ENCODE results near the gene SSR2.

Gene SSR2

GRCh38 chr1:156020293-156021092 lies at the start of gene SSR2:
Gene SSR2, minus strand, starts transcription at chr1:156020951. Its CDS starts 784 bp downstream, at chr1:156020167.
- peak; percentile 96 for DNase-seq (ENCODE audit: low spot score)

- no peak for DNase-seq (ENCODE audit: low spot score)
Observed at GRCh38 chr1:156070548-156070947, 49.8 kb upstream of the SSR2 start.

GRCh38 chr1:156069490-156070455 lies 49.0 kb upstream of the SSR2 start:
- DNase-seq (ENCODE audit: low spot score), result no peak

GRCh38 chr1:156067262-156067661 lies 46.5 kb upstream of the SSR2 start:
- DNase-seq (ENCODE audit: low spot score), result no peak

- no peak for DNase-seq (ENCODE audit: low spot score)
Observed at GRCh38 chr1:156065871-156066270, 45.1 kb upstream of the SSR2 start.

DNA sequence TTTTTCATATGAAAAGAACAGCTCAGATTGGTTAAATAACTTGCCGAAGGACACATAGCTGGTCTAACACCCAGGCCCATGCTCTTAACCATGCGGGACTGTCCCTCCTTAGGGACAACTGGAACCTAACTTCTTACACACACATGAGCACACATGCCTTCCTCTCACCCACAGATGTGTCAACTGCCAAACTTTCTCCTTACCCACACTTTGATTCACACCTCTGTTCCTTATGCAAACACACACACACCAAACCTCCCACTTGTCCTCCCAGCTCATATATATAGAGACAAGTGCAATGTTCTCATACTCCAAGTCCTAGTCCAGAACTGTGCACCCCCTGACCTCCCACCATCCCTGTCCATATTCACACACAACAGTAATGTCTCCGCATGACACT lies 44.5 kb upstream of the SSR2 start:
- DNase-seq (ENCODE audit: low spot score), result no peak

DNA sequence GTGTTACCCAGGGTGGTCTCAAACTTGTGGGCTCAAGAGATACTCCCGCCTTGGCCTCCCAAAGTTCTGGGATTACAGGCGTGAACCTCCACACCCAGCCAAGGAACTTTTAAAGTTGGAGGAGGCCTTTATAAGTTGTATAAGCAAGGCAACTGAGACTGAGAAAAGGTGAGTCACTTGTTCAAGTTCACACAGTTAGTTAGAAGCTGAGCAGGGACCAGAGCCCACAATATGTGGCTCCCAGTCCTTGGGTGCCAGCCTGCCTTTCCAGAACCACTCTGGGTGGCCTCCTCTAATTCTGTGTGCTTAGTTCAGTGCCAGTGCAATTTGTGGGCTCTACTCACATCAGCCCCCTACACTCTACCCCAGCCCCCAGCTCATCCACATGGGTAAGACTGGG lies 43.9 kb upstream of the SSR2 start:
- DNase-seq (ENCODE audit: low spot score), result no peak

- DNase-seq (ENCODE audit: low spot score), result no peak
Observed at GRCh38 chr1:156063997-156064285, 43.2 kb upstream of the SSR2 start.

GRCh38 chr1:156062189-156062588 lies 41.4 kb upstream of the SSR2 start:
- no peak for DNase-seq (ENCODE audit: low spot score)

DNA sequence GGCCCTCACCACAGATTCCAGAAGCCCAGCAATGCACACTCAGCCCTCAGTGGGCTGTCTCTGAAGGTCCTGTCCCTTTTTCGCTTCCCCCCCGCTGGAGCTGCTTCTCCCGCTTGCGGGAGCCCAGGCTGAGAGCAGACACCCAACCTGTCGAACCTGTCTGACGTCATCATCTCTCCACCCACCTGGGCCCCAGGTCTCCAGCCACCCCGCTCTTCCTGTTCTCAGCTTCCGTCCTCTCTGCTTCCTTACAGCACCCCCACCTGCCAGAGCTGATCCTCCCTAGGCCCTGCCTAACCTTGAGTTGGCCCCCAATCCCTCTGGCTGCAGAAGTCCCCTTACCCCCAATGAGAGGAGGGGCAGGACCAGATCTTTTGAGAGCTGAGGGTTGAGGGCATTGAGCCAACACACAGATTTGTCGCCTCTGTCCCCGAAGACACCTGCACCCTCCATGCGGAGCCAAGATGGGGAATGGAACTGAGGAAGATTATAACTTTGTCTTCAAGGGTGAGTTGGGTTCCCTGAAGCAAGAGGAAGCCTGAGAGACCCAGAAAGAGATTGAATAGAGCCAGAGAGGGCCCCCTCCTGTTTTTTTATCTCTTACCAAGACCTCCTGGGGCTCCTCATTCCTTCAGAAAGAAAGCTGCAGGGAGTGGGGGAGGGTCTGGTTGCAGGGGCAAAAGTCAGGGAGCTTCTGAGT lies 40.3 kb upstream of the SSR2 start, which contains the start of gene RAB25:
TSS of gene RAB25 (plus strand) at position 224 of the 700 bp plus-strand sequence. CDS start at position 465, 241 bp downstream.
- DNase-seq (ENCODE audit: low spot score), result peak; percentile 93

- DNase-seq (ENCODE audit: low spot score), result no peak
Observed at GRCh38 chr1:156056326-156056849, 35.6 kb upstream of the SSR2 start.

GRCh38 chr1:156055281-156056048 lies 34.7 kb upstream of the SSR2 start:
- no peak for DNase-seq (ENCODE audit: low spot score)

DNA sequence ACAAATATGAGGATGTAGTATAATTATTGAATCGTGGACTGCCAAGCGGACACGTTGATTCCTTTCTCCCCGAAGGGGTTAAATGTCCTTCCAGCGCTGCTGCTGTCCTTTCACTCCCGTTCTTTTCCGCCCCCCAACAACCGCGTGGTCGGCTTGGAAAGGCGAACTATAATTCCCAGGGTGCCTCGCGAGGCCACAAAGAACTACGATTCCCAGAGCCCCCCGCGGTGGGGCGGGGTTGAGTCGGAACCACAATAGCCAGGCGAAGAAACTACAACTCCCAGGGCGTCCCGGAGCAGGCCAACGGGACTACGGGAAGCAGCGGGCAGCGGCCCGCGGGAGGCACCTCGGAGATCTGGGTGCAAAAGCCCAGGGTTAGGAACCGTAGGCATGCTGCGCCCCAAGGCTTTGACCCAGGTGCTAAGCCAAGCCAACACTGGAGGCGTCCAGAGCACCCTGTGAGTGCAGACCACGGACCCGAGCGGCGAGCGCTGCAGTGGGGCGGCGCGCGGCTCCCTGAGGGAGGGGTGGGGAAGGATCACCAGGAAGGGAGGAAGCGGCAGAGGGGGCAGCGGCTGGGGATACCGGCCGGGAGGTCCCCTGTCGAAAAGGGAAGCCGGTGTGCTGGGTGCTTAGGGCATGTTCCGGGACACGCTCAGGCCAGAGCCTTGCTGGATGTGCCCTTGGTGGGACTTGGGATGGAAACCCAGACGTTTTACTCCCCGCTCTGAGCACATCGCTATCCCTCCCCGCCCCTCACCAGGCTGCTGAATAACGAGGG lies 33.9 kb upstream of the SSR2 start, which contains the start of gene LAMTOR2:
TSS of gene LAMTOR2 (plus strand) at position 283 of the 781 bp plus-strand sequence. CDS start at position 391, 108 bp downstream.
- DNase-seq (ENCODE audit: low spot score), result peak; percentile 92

GRCh38 chr1:156053768-156054499 lies 33.2 kb upstream of the SSR2 start, which contains the start of gene UBQLN4:
Gene UBQLN4, minus strand, starts transcription at chr1:156053798. Its CDS starts 97 bp downstream, at chr1:156053701.
- peak; percentile 90 for DNase-seq (ENCODE audit: low spot score)

DNA sequence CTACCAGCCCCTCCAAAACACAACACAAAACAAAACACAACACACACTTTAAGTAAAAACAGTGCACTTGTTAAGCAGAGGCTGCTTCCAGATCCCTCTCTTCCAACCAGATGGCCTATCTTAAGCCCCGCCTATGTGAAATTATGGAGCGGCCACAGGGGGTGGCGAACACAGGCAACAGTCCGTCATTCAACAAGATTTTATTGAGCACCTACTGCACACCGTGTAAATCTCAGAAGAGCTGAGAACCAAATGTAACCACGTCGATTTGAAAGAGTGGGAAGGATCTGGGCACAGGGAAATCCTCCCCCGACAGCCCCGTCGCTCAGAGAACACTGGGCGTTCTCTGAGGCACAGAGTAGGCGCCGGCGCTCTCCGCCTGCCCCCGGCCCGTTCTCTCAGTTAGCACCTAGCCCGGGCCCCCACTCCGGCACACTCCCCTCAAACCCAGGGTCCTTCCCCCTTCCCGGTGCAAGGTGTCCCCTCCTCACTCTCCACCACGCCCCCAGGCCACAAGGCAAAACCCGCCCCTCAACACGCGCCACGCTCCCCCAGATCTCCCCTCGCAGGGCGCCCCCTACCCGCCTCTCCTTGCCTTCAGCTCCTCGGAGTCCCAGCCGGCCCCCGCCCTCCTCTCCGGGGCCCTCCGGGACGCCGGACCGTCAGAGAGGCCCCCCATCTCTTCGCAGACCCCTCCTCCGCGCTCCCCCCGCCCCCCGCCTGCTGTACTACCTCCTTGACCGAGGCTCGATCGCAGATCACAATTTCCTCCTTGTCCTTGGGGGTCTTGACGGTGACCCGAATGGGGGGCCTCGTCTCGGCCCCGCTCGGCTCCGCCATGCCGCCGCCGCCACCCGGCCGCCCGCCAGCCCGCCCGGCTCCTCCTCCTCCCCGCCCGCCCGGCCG lies 32.4 kb upstream of the SSR2 start:
- peak; percentile 91 for DNase-seq (ENCODE audit: low spot score)

- DNase-seq (ENCODE audit: low spot score), result no peak
Observed at GRCh38 chr1:156051011-156051725, 30.4 kb upstream of the SSR2 start.

DNA sequence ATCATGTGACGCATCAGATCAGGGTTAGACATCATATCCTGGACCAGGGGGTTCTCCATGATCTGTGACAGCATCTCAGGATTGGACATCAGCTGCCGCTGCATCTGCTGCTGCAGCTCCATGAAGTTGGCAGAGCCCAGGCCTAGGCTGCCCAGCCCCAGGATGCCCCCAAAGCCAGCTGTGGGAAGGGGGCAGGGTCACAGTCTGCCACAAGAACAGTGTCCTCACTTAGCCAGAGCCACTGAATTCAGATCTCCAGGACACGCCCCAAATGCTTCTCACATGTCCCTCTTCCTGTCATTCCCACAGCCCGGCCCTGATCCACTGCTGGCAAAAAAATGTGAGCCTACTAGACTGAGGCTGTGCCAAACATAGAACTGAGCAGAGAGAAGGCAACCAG lies 29.6 kb upstream of the SSR2 start:
- DNase-seq (ENCODE audit: low spot score), result no peak

Data from iPS-NIHi11 (cell line).